Measurements from ENCODE around the gene NDE1. TPM values are rescaled to one million over a fixed set of nuclear protein-coding genes. Genes with fewer than 3 reads are reported as not detected.

NDE1 gene
- total and polyA plus RNA-seq, 2 of the 8 experiments (the other 6 are each of a cell fraction or from before 2014, with no cell fraction given) = 13.3 to 41.3 TPM

GRCh38 chr16:15602285-15603044 is 47.6 kb upstream of the NDE1 start (continued):
- TF ChIP-seq EGR1 (IDR thresholded peaks at IDR 0.05; ENCODE audit: borderline replicate concordance, low read depth, low read length) (no peak), E2F6 (IDR thresholded peaks at IDR 0.05) (no peak), CBX5 (IDR thresholded peaks at IDR 0.05; ENCODE audit: low read depth, low read length) (no peak), CBX8 (IDR thresholded peaks at IDR 0.05; ENCODE audit: borderline replicate concordance, low read depth, low read length) (no peak)

Data from H1 (cell line).